ENCODE data around the gene FBXO21.
"Not testable (repeated sequence)": the region's sequence is repeated elsewhere in the genome, so short reads cannot be mapped to it uniquely, and the experiment has no call there.

- not testable (repeated sequence) for TF ChIP-seq CTCF (conservative IDR thresholded peaks at IDR 0.05; ENCODE audit: low read depth, low read length); EZH2phosphoT487 (IDR thresholded peaks at IDR 0.05; ENCODE audit: borderline replicate concordance, low read length)
Observed at GRCh38 chr12:117104003-117104402, 86.3 kb downstream of the FBXO21 start.
